ENCODE measurements around the gene GRID1.

GRCh38 chr10:86337121-86337601 lies 29.4 kb downstream of the GRID1 start:
- TF ChIP-seq POLR2A (IDR thresholded peaks at IDR 0.05) = no peak
- no peak for TF ChIP-seq POLR2AphosphoS5 (IDR thresholded peaks at IDR 0.05)

All from breast epithelium (tissue), 3 donors.